Measurements from ENCODE around the gene MED17.

DNA sequence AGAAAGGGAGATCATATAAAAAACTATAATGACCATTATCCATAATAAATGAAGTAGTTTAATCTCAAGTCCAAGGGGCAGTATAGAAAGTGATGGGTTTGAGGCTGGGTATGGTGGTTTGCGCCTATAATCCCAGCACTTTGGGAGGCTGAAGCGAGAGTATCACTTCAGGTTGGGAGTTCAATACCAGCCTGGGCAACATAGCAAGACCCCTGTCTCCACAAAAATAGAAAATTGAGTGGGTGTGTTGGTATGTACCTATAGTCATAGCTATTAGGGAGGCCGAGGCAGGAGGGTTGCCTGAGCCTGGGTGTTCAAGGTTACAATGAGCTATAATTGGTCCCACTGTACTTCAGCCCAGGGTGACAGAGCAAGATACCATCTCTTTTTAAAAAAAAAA, 23.9 kb downstream of the MED17 start:
- TF ChIP-seq SIN3A (IDR thresholded peaks at IDR 0.05; ENCODE audit: low read depth, low read length), result no peak
- TF ChIP-seq EGR1 (IDR thresholded peaks at IDR 0.05; ENCODE audit: borderline replicate concordance in 1 of 2, low read depth in 2 of 2, low read length in 2 of 2), result no peak
- no peak for TF ChIP-seq ASH2L (IDR thresholded peaks at IDR 0.05; ENCODE audit: borderline replicate concordance, low read depth)
- TF ChIP-seq RAD21 (IDR thresholded peaks at IDR 0.05; ENCODE audit: insufficient read depth, low read depth, low read length), result no peak
- no peak for TF ChIP-seq CTCF (IDR thresholded peaks at IDR 0.05 in 2 of 3, conservative IDR thresholded peaks at IDR 0.05 in 1 of 3; ENCODE audit: control insufficient read depth in 2 of 3, extremely low read depth in 1 of 3, insufficient read depth in 1 of 3, low read depth in 3 of 3, low read length in 3 of 3)
- no peak for TF ChIP-seq ELK1 (IDR thresholded peaks at IDR 0.05; ENCODE audit: low read depth, low read length)

All from GM12878 (cell line).